ENCODE measurements around the gene RNF135.

DNA sequence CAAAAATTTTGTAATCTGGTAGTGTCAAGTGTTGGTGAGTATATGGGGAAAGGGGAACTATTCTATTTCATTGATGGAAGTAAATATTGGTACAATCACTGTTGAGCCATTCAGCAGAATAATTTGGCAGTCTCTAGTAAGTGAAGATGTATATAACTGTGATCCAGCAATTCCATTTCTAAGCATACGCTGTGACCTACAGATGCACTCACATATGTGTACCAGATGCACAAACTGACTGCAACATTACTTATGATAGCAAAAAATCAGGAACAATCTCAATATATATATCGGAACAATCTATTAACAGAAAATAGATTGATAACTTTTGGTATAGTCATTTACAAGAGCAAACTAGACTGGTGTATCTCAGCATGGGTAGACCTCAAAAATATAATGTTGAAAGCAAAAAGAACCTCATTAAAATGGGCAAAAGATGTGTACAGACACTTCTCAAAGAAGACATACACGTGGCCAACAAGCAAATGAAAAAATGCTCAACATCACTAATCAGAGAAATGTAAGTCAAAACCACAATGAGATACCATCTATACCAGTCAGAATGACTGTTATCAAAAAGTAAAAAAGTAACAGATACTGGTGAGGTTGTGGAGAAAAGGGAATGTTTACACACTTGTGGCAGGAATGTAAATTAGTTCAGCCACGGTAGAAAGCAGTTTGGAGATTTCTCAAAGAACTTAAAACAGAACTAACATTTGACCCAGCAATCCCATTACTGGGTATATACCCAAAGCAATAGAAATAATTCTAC lies 28.3 kb upstream of the RNF135 start:
- TF ChIP-seq POLR2A (IDR thresholded peaks at IDR 0.05): no peak
- TF ChIP-seq, protein P1, sequence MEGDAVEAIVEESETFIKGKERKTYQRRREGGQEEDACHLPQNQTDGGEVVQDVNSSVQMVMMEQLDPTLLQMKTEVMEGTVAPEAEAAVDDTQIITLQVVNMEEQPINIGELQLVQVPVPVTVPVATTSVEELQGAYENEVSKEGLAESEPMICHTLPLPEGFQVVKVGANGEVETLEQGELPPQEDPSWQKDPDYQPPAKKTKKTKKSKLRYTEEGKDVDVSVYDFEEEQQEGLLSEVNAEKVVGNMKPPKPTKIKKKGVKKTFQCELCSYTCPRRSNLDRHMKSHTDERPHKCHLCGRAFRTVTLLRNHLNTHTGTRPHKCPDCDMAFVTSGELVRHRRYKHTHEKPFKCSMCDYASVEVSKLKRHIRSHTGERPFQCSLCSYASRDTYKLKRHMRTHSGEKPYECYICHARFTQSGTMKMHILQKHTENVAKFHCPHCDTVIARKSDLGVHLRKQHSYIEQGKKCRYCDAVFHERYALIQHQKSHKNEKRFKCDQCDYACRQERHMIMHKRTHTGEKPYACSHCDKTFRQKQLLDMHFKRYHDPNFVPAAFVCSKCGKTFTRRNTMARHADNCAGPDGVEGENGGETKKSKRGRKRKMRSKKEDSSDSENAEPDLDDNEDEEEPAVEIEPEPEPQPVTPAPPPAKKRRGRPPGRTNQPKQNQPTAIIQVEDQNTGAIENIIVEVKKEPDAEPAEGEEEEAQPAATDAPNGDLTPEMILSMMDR (IDR thresholded peaks at IDR 0.05 in 4 of 5, conservative IDR thresholded peaks at IDR 0.05 in 1 of 5): no peak

All from gastrocnemius medialis (tissue), 4 donors.